Sigmoid colon (tissue), 3 donors: ENCODE data around the gene PCDH19.

Experiments
- CTCF ChIP-seq, 4 experiments: fragments of 450-650 bp in 3 of 4; fragments of 200-600 bp in 1 of 4; IDR thresholded peaks; one replicate each; pipeline ENCODE4 v1.5.1; 2016 to 2019; ENCODE audit warnings: antibody characterized with exemption in 4 of 4, mild to moderate bottlenecking in 3 of 4, moderate library complexity in 2 of 4
- POLR2A ChIP-seq, 2 donors: fragments of 450-650 bp; IDR thresholded peaks; one replicate each; pipeline ENCODE4 v1.6.1; 2016; ENCODE audit warnings: antibody characterized with exemption in 2 of 2, mild to moderate bottlenecking in 2 of 2, moderate library complexity in 2 of 2

- TF ChIP-seq CTCF (IDR thresholded peaks at IDR 0.05) (no peak), POLR2A (IDR thresholded peaks at IDR 0.05) (no peak)
These were observed 162.2 kb downstream of the PCDH19 start for GRCh38 chrX:100247826-100248225.
